NCI-H1092 (cell line): ENCODE data around the gene STAU1.
"Not testable (repeated sequence)": the region's sequence is repeated elsewhere in the genome, so short reads cannot be mapped to it uniquely, and the experiment has no call there.

ENCODE experiments used
- DNase-seq: peaks from one replicate; lab custom pipeline; 2025; lab: John Stamatoyannopoulos, UW

STAU1 gene

GRCh38 chr20:49203011-49203410 lies 14.9 kb upstream of the STAU1 start:
- no peak for DNase-seq

DNA sequence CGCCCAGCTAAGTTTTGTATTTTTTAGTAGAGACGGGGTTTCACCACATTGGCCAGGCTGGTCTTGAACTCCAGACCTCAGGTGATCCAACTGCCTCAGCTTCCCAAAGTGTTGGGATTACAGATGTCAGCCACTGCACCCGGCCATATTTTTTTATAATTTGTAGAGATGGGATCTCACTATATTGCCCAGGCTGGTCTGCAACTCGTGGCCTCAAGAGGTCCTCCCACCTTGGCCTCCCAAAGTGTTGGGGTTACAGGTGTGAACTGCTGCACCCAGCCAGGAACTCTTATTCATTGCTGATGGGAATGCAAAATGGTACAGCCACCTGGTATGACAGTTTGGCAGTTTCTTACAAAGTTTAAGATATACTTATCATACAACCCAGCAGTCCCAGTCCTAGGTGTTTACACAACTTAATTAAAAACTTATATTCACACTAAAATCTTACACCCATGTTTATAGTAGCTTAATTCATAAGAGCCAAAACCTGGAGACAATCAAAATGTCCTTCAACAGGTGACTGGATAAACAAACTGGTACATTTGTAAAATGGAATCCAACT lies 11.7 kb upstream of the STAU1 start:
- no peak for DNase-seq

GRCh38 chr20:49192944-49193518 lies 4.9 kb upstream of the STAU1 start:
- not testable (repeated sequence) for DNase-seq

DNA sequence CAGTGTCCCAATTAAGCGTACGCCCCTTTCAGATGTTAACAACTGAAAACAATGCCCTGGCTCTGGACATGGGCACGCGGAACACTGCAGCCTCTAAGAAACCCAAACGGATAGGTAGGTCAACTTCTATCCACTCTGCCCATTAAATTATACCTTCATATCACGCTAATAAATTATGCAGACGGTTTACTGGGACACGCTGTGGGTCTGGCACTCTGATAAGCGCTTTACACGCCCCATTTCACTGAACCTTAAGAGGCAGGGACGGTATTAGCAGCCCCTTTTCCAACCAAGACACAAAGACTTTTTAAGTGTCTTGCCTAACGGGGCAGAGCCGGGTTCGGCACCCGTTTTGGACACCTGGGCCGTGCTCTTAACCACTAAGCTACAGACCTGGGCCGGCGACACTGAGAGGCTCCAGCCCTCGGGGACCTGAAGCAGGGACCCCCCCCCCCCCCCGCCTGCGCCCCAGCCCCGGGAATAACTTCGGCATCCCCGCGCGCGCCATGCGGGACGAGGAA lies 744 bp downstream of the STAU1 start:
- no peak for DNase-seq

DNA sequence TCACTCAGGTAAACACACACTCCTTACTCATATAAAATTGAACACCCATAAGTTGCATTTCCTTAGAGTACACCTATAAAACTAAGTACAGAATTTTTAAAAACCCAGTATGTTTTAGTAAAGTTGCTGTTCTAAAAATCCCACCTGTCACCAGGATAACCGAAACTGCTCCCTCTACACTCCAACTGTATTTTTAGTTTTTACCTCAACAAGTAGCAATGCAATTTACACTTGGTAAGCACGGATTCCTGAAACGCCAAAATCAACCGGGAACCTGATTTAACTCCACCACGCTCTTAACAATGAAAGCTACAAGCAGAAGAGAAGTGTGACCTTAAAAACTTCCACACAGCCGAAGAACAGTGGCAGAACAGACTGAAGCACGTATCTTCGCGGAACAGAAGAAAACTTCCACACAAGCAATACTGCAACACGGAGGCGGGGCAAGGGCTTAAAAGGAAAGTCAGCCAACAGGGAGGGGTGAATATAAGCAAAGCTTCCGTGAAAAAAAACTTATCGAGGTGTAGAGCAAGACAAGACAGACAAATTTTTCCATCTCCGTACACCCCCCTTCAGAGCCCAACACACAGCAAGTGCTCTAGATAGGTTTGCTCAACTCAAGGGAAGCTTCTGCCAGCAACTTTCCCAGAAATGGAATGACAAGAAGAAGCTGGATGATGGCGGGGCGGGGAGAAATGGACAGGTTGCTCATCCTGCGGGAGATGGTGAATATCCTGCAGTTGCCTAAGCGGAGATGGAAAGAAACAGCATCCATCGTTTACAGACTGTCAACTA lies 1.4 kb downstream of the STAU1 start:
- DNase-seq, result no peak

DNA sequence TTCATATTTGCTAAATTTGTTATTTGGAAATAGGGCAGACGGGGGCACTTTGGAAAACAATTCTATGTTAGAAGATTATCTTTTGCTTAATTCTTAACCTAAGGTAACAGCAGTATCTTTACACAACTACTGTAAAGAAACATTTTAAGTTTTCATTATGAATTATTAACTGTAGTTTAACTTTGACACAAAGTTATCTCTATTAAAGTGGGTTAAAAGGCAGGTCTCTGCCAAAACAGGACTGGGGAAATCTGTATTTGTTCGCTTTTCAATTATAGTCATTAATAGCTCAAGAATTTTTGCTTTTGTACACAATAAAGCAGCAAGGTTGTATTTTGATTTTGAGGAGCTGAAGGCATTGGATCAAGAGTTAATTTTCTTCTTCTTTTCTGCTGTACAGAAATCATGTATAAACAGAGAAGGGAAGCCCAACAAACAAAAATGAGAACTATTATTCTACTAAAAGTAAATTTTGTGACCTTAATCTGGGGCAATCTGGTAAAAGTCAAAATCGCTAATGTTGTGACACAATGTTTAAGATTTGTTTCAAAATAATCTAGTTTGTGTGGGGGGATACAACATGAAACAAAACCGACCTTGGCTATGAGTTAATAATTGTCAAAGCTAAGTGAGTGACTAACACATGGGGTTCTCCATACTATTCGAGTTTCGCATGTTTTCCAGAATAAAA lies 2.9 kb downstream of the STAU1 start:
- no peak for DNase-seq

DNA sequence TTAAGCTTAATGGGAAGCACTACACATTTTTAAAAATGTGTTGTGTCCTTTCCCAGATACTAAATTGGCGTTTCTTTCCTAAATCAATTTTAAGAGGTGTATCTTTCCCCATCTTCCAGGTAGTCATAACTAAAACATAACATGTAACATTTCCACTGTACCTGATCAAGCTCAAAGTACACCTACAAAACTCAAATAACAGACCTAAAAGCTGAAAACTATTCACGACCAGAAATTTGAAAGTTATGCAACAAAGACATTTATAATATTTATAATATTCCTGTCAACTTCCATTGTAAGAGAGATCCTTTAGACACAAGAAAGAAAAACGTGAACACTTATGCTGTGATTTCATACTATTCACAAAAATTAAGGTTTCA lies 3.5 kb downstream of the STAU1 start:
- DNase-seq, result no peak

DNA sequence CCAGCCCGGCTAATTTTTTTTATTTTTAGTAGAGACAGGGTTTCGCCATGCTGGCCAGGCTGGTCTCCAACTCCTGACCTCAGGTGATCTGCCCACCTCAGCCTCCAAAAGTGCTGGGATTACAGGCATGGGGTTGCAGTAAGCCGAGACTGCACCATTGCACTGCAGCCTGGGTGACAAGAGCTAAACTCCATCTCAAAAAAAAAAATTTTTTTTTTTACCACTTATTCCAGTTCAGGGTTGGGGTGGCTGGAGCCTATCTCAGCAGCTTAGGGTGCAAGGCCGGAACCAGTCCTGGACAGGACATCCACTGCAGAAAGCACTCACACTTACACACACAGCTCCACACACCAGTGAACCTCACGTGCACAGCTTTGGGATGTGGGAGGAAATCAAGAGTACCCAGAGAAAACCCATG lies 4.0 kb downstream of the STAU1 start:
- DNase-seq, result not testable (repeated sequence)

GRCh38 chr20:49183444-49183843 lies 4.7 kb downstream of the STAU1 start:
- no peak for DNase-seq

DNA sequence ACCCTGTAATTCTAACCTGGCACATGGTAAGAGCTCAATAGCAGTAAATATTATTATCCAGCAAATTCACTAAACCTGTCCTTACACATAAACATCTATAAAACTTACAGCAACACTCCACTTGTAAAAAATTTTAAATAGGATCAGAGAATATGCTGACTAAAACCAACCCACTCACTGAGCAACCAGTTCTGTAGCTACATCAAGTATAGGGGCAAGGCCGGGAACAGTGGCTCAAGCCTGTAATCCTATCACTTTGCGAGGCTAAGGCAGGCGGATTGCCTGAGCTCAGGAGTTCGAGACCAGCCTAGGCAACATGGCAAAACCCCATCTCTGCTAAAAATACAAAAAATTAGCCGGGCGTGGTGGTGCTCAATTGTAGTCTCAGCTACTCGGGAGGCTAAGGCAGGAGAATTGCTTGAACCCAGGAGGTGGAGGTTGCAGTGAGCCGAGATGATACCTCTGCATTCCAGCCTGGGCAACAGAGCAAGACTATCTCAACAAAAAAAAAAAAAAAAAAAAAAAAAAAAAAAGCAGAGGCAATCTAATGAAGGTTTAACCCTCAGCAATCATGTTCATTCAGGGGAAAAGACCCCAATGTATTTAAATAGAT lies 6.8 kb downstream of the STAU1 start:
- DNase-seq, result no peak

DNA sequence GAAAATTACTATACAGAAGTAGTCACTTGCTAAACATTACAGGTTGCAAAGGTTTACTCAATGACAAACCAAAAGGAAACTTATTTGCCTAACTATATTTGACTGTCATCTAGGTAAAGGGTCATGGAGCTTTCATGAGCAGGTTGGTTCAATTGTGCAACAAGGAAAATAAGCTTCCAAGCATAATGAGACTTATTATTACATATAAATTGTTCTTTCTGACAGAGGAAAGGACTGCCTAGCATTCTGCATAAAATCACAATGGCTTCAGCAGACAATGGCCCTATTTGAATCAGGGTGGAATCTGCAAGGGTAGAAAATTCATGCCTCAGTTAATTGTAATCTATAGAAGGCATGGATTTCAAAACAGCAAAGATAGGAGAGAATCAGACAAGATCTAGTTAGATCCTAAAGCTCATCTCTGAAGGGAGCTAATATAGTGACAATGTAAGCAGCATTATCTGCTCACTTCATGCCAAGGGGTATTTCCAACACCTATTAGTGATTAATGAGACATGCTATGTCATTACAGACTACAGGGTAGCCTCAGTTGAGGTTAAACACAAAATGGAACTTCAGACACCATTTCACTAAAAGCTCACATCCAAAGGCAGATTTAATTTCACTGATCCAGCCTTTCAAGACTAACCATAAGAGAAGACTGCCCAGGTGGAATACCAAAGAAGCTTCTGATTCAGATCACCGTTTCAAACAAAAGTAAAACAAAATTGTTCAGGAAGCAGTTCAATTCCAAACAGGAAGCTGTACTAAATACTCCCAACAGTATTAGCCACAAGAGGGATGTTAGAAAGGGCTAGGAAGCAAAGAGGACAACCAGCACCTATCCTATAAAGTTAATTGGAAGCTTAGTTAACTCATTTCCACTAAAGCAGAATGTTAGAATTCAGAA lies 8.5 kb downstream of the STAU1 start:
- no peak for DNase-seq

DNA sequence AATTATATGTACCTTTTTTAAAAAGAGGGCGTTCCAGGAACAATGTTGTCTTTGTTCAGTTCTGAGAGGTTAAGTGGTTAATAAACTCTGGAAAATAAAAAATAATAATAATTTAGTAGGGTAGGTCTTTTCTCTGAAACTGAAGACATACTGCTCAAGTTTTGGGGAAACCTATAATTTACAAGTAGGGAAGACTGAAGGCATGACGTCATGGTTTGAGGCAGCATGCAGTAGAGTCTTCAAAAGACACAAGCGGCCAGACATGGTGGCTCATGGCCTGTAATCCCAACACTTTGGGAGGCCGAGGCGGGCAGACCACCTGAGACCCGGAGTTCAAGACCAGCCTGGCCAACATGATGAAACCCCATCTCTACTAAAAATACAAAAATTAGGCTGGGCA lies 14.0 kb downstream of the STAU1 start:
- no peak for DNase-seq

DNA sequence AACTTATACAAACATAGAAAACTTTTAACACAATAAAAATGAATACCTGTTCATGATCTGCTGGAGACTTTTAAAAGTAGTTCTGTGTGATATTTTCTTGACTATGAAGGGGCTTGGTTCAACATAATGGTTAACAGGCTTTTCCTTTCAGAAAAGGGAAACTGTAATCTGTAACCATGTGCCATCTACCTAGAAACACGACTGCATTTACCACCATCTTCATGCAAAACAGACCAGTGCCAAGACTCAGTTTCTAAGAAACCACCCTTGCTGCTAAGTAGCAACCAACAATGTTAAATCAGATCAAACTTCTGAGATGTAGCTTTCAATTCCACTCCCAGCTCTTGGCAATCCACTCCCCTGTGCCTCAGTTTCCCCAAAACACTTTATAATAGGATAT lies 15.7 kb downstream of the STAU1 start:
- no peak for DNase-seq

DNA sequence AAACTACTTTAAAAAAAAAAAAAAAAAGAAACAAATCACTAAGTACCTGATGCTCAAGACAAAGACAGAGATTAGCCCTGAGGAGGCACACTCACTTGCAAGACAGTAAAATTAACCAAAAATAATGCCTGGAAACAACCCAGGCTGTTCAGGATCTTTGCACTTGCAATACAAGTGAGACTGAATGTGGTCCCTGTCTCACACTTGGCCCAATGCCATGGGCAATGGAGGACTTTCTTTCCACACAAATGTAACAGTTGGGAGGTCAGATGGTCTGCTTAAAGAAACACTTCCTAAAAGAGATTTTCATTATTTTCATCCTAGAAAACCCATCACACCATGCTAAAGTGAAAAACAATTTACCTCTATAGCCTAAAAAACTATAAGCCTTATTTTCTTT lies 16.2 kb downstream of the STAU1 start:
- DNase-seq, result no peak

DNA sequence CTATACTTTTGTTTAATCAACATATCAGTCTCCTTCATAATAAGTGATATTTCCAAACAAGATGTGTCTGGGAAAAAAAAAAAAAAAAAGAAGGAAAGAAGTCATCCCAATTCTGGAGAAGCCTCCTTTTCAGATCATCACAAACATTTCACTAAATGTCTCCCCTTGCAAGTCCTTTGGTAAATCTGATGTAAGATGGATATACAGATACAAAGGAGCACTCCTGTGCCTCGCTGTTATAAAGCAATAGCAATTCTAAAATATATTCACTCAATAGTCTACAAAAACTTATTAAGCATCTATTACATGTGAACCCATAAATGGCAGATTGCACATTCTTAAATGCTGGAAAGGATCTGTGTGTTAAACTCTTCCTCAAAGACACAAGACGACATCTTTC lies 17.4 kb downstream of the STAU1 start:
- no peak for DNase-seq

DNA sequence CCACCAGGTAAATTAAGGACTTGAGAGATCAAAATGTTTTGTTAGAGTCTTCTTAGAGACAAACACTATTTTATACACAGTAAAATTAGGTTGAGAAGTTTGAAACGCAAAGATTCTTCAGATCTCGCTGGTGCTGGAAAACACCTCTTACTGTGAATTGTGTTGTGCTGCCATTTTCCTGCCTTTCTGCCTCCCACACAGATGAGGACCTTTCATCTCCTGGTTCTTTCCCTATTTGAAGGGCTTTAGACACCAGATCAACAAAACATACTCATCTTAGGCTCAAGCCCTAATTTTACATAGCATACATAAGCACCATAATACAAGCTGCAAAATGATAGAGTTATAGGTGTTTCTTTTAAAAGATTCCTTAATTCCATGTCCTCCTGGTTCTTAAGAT lies 18.6 kb downstream of the STAU1 start:
- DNase-seq, result no peak

GRCh38 chr20:49168864-49169263 lies 19.3 kb downstream of the STAU1 start:
- DNase-seq, result not testable (repeated sequence)

DNA sequence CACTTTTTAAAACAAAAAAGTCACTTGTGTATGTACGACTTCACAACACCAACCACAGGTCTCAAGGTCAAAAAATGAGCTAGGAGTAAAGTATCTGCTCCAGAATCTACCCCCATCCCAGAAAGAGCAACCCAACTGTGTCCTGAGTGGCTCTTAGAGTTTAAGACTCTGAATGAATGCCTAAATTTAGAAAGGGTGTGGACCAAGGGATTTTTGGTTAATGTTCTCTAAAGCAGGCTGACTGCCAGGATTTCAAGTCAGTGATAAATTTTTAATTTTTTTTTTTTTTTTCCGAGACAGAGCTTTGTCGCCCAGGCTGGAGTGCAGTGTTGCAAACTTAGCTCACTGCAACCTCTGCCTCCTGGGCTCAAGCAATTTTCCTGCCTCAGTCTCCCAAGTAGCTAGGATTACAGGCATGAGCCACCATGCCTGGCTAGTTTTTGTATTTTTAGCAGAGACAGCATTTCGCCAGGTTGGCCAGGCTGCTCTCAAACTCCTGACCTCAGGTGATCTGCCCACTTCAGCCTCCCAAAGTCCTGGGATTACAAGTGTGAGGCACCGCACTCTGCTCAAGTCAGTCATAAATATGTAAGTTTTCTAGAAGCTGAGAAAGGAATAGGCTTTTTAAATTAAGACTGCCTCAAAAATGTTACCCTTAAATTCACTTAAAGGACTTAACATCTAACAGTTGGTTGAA lies 20.2 kb downstream of the STAU1 start:
- no peak for DNase-seq

GRCh38 chr20:49166534-49167449 lies 21.3 kb downstream of the STAU1 start:
- no peak for DNase-seq

DNA sequence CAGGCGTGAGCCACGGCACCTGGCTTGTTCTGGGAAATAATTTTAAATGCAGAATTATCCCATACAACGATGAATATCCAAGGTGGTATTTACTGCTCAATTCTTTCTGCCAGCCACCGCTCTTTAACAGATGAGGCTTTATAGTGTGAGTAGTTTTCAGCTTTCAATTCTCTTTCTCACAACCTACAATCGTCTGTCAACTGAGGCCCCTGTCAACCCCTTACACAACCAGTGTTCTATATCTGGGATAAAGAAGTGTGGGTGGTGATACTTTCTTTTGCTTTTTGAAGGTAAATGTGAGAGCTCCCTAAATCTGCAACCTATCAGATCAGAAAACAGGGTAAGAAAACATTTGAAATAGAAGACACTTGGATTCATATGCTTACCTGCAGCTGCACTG lies 22.5 kb downstream of the STAU1 start:
- DNase-seq, result no peak
